Activated CD8-positive, alpha-beta memory T cell treated with anti-CD3 and anti-CD28 coated beads for 4 hours (primary cell): Measurements from ENCODE around the gene CFAP54.

Experiments used
- DNase-seq, 2 donors: peaks; one replicate each; pipeline ENCODE4 v3.0.0-alpha.2; 2020; ENCODE audit warnings: low read depth in 2 of 2

The CFAP54 gene

DNA sequence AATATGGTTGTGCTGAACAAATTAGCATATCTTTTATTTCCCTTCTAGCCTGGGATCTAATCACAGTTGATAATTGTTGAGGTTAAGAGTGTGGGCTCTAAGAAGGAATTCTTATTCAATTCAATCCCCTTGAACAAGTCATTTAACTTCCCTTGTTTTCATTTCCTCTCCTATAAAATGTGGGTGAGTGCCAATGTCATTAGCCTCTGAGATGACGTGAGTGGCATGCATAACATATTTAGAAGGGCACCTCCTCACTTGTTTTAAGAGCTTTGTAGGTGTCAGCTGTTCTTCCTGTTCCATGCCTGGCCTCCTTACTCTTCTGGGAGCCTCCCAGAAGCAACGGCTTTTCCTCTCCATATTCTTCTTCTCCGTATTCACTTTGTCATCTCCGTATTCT lies 262.2 kb downstream of the CFAP54 start:
- DNase-seq = no peak

DNA sequence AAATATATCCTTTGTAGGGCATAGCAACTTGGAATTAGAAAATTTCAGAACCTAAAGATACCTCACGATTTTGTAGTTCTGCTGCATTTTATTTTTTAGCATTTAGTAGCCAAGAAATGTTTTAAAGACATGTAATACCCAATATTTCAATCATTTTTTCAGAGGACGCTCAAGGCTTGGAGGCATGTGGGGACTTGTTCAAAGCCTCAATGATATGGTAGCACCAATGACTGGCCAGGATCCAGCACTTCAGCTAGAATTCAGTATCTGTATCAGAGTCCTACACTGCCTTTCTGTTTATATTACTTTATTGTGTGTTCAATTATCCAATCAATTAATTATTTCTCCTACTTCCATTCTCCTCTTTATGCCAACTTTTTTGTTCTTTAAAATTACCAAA lies 262.8 kb downstream of the CFAP54 start:
- DNase-seq = no peak

DNA sequence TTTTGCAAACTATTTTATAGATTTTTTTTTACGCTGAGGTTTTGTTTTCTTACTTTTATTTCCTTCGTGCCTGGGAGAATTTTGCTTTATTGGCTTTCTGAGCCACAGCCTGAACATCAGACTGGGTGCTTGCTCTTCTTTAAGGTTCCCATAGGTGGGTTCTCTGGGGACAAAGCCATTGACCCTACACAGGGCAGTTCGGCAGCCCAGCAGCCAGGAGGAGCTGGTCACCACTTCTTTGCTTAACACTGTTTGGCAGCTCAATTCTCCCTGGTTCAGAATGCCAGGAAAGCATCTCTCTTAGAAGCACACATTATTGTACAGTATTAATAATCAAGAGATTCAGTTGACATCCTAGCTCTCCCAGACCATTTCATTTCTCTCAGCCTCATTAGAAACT lies 276.9 kb downstream of the CFAP54 start:
- DNase-seq = no peak

DNA sequence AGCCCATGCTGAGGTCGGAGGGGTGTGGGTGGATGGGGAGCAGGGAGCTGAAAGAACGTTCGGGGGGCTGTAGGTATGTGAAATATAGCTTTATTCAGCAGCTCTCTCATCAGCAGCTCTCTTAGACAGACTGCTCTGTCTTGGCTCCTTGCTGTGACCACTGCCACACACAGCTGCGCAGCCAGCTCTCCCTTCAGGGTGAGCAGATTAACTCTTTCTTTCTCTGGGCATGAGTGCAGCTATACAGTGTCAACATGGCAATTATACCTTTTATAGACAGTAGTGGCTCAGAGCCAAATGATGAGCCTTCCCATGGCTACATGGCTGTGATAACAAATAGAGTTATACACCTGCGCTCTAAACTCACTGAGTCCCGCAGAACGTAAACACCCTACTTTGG lies 280.0 kb downstream of the CFAP54 start:
- DNase-seq = no peak

DNA sequence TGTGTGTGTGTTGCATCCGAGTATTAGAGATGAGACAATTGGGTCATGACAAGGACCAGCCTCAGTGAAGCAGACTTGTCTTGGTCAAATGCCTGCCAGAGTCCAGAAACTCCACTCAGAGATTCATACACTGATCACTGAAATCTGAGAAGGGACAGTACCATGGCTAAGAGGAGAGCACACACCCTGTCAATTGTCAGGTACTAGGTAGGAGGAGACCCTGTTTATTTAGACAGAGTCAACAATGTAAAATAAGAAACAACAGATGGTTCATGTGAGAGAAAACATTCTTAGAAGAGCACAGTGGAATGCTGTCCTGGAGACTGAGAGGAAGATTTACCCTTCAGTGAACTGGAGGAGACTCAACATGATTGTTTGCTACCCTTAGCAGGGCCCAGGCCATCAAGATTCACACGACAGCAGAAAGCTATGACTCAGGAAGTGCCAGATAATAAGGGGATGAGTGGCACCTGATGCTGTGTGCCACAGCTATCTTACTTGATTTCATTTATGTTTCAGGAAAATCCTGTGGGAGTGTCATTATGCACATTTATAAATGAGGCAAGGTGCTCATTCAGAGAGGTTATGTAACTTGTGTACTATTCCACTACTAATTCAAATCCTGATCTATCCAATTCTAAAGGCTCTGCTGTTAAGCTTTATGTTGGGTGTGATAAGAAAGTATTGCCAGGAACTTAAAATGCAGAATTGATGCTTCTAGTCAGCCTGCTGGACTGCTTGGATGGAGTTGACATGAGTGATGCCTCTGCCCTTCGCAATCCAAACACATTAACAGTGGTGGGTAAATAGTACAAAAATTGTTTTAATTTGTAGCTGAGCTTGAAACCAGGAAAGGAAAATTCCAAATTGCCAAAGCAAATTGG lies 281.1 kb downstream of the CFAP54 start:
- DNase-seq = no peak

DNA sequence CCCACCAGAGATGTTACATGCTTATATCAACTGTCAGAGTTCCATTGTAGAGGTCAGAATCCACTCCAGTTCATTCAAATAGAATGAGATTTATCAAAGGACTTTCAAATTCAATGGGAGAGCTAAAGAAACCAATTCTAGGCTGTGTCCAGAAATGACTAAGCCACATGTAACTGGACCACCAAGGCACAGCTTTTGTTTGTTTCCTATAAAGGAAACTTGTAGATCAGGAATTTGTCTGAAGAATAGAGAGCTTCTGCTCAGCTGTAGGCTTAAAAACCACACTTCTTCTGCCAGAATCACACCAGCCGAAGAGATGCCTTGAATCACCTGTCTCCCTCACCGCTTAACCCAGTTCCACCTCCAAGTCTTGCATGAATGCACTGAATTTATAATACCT lies 283.7 kb downstream of the CFAP54 start:
- no peak for DNase-seq

DNA sequence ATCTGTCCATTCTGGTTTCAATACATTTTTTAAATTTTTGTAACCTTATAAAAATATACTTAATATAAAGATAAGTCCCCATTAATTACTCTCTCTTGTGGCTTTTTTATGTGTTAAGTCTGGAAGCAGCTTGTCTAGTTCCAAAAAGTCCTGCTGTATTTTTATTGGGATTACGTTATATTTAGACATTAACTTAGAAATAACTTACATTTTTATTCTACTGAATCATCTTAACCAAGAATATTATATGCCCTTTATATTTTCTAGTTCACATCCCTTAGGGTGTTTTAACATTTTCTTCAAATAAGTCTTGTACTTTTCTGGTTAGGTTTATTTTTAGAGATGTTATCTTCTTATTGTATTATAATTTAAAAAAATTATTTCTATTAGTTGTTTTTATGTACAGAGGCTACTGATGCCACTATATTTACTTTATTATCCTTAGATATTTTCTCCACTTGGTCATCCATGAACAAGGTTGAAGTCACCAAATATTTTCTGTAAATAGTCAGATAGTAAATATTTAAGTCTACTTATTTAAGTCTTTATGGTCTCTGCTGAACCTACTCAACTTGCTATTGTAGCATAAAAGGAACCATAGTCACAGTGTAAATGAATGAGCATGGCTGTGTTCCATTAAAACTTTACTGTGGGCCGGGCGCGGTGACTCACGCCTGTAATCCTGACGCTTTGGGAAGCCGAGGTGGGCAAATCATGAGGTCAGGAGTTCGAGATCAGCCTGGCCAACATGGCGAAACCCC lies 285.3 kb downstream of the CFAP54 start:
- no peak for DNase-seq

DNA sequence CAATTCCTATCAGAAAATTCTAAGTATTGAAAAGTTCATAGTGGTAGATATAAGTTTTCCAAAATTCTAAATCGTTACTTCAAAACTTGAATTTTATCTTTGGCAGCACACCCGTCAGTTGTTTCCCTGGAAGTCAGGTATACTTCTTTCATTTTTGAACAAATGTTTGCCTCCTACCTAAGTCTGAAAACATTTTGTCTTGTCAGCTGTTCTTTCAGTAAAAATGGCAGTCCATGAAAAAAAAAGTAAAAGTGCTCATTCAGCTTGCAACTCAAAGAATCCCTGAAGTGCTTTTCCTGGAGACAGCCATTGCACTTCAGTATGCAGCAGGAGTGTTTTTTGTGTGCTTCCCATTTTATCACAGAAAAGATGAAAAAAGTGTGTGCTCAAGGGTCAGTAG lies 287.5 kb downstream of the CFAP54 start:
- no peak for DNase-seq

DNA sequence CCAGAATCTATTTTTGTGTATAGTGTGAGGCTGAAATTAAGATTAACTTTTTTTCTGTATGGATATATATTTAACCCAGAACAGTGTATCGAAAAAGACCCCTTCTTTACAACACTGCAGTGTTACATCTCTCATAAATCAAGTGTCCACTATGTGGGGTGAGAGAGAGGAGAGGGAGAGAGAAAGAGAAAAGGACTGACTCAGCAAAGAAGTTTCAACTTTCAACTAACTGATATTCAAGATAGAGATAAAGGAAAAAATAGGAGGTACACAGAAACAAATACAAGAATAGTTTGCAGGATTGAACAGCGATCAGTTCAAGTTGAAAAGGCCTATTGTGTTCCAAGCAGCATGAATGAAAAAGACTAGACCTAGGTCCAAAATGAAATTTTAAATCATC lies 291.0 kb downstream of the CFAP54 start:
- DNase-seq = no peak

DNA sequence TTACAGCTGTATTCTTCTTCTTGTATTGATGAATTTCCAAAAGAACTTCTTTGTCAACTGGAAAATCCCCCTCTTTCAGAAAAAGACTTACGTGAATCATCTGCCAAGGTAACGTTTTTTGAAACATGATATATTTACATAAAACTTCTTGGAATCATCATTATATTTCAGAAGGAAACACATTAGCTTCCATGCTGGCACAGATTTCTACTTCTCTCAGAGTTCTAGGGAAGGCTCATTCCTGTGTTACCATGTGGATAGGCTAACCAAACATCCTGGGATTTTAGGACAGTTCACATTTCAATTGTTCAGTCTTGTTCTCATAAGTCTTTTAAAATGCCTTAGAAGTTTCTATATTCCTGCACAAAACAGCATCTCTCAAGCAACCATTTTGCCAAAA lies 297.4 kb downstream of the CFAP54 start:
- no peak for DNase-seq

DNA sequence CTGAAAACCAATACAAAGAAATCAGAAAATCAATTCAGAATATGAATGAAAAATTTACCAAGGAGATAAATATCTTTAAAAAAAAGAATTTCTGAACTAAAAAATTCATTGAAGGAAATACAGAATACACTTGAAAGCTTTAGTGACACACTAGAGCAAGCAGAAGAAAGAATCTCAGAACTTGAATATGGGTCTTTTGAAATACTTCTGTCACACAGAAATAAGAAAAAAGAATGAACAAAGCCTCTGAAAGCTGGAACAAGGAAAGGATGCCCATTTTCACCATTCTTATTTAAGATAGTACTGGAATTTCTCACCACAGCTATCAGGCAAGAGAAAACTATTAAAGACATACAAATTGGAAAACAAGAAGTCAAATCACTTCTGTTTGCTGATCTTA lies 314.6 kb downstream of the CFAP54 start:
- DNase-seq = no peak

DNA sequence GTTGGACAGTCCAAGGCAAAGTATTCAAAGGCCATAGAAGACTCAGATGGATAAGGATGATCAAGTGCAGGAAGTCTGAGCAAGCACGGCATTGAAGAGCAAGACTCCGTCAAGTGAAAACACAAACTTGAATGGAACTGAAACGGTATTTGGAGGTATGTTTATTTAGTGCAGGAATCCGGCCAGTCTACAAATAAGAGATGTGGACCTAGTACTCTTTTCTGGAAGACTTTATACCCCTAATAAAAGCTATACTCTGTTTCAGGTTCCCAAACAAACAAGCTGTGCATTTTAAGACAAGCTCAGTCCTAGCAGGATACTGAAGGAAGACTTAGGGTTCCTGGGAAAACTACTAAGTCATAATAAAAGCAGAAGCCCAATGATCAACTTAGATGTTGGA lies 316.9 kb downstream of the CFAP54 start:
- no peak for DNase-seq

DNA sequence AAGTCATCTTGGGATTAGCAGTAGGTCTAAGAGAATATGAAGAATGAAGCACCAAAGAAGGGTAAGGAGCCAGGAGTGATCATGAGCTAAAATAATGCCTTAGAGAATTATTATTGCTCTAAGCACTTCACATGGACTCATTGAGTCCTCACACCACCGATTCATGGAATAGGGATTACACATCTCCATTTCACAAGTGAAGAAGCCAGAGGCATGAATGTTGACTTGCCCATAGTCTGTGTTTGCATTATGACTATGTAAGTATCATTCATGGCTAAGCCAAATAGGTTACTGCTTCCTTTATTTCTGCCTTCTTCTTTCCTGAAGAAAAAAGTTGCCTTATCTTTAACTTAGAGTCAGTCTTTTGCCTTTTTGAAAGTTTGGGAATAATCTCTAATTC lies 318.4 kb downstream of the CFAP54 start:
- DNase-seq = no peak

DNA sequence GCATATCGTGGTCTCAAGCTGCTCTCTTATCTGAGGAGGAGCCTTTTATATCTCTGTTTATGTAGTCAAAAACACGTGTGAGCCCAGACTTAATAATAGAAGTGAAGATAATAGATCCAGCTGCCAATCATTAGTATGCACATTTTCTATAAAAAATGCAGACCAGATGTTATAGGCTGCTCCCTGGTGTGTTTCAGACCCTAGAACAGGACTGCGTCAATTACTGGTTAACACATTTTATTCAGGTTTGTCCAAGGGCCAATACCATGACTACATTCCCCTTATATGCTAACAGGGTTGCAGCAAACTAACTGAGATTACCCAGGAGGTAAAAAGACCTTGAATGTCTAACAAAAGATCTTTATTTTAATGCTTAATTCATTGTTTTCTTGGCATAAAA lies 319.2 kb downstream of the CFAP54 start:
- no peak for DNase-seq

DNA sequence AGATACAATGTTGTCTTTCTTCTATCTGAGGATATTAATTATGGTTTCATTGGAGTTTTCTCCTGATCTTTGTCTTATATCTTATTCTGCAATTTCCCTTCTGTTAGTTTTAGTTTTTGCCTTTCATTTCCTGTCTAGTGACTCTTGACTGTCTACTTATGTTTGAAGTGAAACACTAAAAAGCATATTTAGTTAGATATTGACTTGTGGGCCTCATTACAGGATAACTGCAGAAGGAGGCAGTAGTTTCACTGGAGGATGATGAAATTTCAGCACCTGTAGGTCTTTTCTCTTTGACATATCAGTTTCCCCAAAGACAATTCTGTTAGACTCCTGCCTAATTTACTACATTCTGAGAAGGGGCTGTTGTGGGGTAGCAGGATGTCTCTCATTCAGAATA lies 320.1 kb downstream of the CFAP54 start:
- DNase-seq = no peak

DNA sequence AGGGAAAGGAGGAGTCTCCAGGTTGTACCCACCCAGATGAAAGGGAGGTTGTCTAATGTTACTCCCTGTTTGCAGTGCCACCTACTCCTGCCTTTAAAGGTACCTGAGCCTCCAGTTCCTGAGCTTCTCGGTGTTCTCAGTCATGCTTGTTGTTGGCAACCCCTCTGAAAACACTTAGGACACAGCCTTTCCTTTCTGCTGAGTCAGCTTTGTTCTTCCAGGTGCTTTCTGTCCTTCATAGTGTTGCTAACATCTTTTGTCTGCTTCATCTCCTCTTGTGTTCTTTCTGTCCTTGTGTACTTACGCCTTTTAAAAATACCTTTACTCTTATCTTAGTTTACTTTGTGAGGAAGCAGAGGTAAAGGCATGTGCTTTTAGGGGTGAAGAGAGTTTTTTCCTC lies 320.7 kb downstream of the CFAP54 start:
- no peak for DNase-seq

DNA sequence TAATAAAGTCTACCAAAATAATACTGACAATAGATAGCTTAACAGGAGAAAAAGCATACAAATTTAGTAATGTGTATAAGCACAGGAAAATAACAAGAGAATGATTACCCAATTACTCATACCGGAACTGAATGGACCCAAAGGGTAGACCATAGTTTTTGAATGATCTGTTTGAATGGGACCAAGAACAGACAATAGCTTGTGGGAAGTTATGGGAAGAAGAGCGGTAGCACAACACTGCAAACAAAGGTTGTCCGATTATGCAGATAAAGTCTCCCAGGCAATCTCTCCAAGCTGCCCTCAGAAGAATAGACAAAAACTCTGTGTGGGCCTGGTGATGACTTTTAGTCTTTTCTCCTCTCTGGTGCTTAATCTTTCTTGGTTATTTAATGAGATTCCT lies 321.1 kb downstream of the CFAP54 start:
- no peak for DNase-seq

DNA sequence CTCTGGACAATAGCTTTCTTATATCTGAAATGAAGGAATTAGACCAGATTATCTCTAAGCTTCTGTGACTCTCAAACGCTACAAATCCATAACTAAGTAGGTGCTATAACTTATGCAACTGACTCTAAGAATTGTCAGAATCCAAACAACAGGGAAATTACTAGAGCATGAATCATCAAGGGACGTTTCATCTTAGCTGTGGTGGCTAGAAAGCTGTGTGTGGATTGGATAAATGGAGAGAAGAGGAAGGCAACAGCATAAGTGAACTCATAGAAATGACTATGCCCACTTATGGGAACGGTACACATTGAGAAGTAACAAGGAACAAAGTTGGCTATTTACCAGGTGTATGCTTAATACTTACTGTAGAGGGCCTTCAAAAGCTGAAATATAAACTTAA lies 321.7 kb downstream of the CFAP54 start:
- DNase-seq = no peak

DNA sequence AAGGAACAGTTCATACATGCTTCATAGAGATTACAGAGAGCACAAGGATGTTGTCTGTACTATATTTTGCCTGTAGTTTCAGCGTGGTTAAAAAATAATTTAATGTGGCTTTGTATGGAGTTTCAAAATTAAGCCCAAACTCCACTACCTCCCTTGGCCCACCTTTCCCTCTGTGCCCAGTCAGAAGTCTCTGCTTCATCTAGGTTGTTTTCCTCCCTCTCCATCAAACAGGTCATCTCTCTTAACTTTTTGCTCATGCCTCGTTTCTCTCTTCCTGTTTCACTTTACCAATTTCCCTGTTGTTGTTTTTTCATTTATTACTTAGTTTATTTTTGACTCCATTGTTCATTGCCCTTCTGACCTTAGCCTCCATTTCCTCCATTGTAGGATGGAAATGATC lies 322.8 kb downstream of the CFAP54 start:
- DNase-seq = no peak

DNA sequence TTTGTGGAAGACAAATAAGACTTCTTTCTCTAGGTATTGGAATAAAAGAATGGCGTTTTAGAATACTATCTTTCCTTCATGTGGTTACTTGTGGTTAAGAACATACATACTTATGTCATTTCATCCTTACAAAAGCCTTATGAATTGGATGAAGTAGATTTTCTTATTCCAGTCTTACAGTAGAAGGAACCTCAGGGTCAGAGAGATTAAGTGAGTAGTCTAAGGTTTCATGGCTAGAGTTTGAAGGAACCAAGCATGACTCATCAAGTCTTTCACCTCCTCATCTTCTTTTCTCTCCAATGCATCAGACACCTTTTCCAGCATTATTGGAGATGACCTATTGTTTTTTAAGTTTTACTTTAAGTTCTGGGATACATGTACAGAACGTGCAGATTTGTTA lies 324.8 kb downstream of the CFAP54 start:
- DNase-seq = no peak

DNA sequence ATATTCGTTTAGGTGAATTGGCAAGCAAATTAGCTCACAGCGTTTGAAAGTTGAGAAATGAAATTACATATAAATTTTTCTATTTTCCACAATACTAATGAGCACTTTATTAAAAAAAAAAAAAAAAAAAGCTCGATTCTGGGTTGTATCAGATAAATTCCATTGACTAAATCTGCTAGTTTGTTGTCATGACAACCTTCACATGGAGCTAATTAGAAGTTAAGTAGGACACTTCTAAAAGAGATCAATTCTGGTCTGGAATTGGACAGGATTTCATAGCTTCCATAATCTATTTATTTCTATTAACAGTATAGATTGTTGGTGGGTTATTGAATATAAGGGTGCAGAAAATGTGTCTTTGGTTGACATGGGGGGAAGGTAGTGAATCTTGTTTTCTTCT lies 332.2 kb downstream of the CFAP54 start:
- no peak for DNase-seq

DNA sequence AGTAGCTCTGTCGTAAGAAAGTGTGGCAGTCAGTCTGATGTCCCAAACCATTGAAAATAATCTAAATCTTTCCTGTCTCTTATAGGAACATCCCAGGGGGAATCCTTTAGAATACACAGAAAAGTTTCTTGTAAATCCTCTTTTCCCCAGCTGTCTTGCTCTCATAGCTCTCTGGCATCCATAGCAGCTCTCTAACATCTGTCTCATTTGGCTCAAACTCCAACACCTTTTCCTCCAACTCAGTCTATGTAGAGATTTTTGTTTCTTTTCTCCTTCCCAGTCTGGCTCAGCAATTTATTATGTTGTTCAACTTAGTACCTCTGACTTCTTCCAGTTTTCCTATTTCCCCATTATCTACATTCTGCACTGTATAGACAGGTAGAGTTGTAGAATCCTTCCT lies 333.3 kb downstream of the CFAP54 start:
- no peak for DNase-seq

DNA sequence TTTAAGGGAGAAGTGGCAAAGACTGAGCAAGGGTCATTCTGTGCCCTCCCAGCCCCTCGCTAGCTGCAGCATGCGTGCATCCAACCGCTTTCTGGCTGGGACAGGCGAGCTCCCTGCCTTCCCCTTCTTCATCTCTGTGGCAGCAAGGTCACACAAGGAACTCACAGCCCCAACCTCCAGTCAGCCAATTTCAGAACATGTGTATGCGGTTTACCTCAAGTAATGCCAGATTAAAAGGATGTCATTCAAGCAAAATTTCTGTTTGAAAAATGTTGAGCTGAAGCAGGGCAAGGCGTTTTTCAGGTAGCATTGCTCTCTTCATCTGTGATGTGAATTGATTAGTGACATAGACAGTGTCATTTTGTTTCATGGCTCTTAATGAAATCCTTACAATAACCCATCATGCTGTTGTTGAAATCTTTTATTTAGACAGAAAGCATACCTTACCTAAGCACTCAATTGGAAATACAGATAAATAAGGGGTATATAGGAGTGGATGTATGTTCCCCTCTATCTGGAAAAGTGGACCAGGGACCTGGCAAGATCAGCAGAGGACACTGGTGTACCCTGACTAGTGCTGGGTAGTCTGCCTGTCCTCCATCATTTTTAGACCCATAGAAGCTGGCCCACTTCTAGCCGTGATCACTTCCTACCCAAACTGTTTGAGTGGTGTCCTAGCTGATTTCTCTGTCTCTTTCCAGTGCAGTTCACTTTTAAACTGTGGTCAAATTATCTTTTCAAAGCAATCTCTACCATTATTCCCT lies 334.9 kb downstream of the CFAP54 start:
- no peak for DNase-seq
